ENCODE data around the gene POFUT2.

Gene POFUT2

DNA sequence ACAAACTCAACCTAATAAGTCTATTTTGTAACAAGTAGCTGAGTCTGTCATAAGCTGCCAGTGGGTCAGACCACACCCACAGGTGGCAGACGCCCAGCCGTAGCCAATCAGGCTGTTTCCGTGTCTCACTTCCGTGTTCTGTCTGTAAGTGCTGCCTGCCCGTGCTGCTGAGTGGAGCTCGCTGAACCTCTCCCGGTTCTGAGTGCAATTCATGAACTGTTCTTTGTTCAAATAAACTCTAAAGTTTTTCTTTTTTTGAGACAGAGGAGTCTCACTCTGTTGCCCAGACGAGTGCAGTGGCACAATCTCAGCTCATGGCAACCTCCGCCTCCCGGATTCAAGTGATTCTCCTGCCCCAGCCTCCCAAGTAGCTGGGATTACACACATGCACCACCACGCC lies 25.1 kb downstream of the POFUT2 start:
- no peak for DNase-seq (ENCODE audit: low spot score)

DNA sequence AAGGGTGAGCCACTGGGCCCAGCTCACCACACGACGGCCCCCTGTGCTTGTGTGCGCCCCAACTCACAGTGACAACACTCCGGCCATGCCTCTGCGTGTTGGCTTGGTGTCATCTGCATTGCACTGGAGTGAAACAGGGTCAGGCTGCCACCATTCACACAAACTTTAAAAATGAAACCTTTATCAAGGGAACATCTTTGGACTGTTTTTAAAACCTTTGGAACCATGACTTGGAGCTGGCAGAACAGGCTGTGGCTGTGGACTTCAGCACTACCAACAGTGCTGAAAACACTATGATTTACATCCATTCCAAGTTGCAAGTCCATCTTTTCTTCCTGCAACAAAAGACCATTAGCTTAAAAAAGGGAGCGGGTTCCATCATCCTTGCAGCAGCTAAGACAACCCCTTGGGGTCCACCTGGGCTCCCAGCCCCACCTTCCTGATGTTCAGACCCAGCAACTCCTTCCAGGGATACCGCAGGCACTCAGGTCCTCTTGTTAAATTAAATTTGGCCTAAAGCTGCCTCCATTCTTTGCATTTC lies 25.6 kb downstream of the POFUT2 start:
- no peak for DNase-seq (ENCODE audit: low spot score)

DNA sequence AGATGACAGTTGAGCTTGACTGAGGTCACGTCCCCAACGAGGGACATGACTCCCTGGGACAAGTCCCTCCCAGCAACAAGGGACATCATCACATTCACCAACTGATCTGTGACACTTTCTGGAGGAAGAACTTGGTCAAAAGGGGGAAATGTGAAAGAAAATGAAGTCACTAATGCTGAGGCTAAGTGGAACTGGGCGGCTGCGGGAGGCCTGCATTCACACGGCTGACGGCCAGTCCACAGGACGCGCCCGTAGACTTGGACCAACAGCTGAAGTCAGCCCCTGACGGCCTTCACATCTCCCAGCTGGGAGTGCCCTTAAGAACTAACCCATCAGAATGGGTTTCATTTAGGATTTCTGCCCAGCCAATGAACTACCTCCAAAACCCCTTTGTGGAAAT lies 26.6 kb downstream of the POFUT2 start:
- DNase-seq (ENCODE audit: low spot score): no peak

DNA sequence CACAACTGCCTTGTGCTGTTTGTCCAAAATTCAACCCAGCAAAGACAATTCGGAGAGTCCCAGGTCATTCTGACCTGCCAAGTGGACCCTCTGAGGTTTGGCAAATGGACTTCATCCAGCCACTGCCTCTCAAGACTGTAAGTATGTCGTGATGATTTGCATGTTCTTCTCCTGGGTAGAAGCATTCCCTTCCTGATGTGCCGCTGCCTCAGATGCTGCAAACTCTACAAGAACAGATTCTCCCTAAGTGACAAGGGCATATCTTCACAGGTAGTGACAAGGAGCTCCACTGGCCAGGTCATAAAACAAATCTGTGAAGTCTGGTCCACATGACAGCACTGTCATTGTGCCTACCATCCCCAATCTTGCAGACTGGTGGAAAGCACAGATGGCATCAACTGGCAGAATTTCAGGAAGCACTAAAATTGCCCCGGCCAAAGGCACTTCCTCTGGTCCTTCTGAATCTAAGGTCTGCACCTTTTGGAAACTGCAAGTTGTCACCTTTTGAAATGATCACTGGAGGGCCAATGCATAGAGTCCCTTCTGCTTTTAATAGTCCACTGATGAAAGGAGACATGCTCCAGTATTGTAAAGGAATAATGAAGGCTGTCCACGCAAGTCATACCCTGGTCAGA lies 27.4 kb downstream of the POFUT2 start:
- no peak for DNase-seq (ENCODE audit: low spot score)

DNA sequence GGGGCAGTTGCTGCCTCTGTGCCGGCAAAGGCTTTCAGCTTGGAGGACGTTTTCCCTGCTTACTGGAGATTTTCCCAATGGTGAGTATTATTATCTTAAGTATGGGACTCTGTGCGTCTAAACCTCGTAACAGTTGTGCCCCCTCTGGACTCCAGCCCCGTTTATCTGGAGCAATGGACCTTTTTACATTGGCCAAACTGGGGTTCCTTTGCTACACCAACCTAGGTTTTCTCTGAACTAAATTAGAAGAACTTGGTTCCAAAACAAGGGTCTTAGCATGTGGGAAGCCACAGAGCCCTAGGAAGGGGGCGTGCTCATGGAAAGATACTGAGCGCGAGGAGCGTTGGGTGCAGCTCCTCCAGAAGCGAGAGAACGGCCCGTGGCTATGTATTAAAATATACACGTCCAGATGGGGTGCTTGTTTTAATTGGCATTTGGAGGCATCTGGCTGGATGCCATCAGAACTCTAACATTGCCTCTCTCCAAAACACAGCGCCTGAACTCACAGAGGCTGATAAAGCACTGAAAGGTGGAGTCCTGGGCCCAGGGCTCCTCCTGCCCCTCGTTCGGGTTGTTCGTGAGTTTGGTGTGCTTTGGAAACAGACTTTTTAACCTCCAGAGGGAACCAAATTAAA lies 28.4 kb downstream of the POFUT2 start:
- DNase-seq (ENCODE audit: low spot score): no peak

DNA sequence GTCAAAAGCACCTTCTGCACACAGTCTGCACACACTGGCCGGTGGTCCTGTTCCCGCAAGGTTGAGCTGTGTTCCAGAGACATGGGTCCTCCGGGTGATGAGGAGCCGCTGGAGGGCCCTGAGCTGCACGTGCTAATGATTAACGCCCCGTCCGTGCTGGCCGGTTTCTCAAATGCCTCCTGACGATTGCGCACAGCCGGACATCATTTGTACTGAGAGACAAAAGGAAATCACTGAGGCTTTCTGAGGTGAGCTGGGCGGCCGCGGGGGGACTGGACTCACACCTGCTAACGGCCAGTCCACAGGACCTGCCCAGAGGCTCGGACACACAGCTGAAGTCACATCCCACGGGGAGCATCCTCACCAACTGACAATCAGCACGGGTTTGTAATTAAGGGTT lies 29.2 kb downstream of the POFUT2 start:
- DNase-seq (ENCODE audit: low spot score): no peak

DNA sequence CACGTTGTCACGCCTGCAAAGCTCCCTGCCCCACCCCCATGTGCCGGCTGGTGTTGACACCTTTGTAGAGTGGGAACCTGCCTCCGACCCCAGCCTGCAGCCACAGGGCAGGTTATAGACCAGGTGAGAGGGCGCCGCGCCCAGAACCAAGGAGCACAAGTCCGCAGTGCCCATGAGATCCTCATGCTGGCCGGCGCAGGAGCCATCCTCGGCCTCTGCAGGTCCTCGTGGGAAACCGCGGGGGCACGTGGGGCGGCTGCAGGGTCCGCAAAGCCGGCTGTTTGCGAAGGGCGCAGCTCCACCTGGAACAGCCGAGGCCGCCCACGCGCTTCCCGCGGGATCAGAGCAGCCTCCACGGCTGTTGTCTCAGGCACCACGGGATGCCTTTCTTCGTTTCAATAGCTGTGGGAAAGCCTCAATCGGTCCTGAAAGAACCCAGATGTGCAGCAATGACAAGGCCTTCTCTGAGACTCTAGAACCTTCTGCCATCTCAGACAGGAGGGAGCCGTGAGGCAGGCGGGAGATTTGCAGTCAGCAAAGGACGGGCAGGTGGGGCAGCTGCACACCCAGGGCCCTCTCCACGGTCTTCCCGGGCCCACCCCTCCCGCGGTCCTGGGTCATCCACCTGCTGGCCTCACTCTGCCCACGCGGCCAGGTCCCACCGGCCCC lies 29.9 kb downstream of the POFUT2 start:
- no peak for DNase-seq (ENCODE audit: low spot score)

DNA sequence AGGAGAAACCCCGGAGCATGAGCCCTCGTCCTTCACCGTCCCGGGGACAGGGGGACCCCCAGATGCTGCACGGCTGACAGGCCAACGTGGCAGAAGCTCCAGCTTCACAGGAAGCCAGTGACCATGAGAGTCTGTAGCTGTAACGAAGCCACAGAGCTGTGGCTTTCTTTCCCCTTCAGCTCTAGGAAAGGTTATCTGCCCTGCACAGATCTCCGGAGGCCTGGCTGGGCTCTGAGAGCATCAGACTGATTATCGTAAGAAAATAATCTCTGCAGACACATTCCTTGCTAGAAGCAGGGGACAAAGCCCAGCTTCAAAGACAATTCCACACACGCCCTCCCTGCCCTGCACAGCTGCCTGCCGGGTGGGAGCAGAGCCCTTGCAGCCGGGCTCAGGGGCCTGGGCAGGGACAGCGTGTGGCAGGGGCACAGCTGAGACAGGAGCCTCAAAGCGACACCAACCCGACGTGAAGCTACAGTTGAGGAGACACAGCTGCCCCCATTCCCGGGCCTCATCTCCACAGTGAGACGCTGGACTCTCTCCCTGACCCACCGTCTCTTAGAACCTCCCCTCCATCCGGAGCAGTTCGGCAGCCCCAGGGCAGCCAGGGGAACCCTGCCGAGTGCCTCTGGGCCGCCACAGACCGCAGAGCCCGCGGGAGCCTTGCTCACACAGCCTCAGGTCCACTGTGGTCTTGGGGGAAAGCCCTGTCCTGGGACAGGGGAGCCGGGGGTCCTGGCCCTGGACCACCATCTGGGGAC lies 30.6 kb downstream of the POFUT2 start:
- no peak for DNase-seq (ENCODE audit: low spot score)

DNA sequence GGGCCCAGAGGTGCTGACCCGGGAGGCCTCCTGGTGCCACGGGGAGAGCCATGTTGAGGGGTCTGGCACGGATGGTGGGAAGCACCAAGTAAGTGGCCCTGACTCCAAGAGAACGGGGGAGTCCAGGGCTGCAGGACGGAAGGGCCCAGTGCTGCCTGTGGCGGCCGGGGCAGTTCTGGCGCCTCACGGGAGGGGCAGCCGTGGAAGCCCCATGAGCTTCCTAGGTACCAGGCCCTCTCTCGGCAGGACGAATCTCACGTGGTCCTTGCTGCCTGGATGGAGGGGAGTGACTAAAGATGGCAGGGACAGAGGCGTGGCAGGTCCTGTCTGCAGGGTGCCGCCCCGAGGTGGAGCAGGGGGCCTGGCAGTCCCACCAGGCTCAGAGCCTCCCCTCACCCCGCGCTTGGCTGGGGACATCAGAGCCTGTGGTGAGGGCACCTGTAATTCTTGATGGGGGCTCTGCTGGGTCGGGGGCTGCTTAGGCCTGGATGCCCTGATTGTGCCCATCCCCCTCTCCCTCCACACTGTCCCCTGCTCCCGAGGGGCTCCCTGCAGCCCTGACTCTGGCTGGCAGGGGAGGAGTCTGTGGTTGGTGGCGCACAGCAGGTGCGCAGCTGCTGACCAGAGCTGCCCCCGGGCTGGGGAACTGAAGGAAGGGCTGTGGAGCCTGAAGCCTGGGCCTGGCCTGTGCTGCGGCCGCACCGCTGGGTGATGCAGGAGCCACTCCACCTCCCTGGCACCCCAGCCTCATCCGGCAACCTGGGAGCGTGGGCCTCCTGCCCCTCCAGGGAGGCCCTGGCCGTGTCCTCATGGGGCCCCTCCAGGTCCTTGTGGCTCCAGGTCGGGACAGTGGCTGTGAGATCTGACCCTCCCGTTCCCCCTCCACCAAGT lies 31.4 kb downstream of the POFUT2 start:
- DNase-seq (ENCODE audit: low spot score): no peak

DNA sequence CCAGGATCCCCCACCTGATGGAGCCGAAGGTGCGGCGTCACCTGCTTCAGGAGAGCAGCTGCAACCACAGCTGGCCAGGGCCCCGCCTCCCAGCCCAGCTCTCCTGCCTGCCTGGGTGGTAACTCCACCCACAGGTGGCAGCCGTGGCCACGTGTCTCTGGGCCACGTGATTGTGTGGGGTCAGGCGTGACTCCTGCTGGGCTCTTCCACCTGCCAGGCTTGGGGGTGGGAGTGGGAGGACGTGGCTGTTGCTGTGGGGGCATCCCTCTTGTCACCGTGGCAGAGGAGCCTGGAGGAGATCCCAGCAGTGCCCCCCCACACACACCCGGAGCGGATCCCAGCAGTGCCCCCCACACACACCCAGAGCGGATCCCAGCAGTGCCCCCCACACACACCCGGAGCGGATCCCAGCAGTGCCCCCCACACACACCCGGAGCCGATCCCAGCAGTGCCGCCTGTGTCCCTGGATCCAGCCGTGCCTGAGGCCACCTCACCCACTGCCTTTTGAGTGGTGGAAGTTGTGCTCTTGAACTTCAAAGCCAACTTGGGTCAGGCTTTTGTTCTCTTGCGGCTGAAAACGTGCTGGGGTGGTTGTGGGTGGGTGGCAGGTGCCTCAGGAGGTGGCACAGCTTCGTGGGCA lies 32.2 kb downstream of the POFUT2 start:
- DNase-seq (ENCODE audit: low spot score): no peak

DNA sequence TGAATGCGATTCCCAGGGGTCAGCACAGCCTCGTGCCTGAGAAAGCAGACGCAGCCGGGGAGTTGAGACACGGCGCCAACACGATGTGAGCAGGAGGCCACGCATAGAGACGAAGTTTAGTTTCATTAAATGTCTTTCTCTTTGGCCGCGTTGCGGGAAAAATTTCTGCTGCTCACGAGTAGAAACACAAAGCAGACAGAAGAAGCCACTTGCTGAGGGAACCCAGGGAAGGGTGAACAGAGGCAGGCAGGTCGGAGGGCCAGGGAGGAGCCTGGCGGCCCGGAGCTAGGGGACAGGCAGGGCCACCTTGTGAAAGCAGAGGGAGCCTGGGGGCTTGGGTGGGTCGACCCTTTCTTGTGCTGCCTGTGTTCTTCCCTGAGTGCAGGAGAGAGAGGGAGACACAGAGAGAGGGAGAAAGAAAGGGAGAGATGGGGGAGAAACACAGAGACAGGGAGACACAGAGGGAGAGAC lies 33.2 kb downstream of the POFUT2 start:
- DNase-seq (ENCODE audit: low spot score): no peak

DNA sequence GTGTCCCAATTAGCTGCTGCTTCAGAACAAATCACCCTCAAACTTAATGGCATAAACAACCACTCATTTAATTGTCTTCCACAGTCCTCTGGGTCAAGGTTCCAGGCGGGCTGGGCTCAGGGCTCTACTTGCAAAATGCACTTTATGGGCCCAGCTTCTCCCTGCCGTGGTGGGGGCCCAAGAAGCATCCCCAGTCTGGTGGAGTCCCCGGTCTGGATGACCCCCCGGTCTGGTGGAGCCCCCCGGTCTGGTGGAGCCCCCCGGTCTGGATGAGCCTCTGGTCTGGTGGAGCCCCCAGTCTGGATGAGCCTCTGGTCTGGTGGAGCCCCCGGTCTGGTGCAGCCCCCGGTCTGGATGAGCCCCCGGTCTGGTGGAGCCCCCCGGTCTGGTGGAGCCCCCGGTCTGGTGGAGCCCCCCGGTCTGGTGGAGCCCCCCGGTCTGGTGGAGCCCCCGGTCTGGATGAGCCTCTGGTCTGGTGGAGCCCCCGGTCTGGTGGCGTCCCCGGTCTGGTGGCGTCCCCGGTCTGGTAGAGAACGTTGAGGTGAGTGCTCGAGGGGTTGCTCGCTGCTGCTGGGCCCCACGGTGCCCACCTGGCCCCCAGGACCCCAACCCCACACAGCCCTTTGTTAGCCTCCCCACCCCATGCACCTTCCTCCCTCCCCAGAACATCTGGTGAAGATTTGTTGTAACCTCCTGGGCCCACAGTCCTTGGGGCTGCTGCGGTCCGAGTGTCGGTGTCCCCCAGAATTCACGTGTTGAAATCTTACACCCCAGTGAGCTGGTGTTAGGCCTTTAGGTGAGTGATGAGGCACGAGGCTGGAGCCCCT lies 33.8 kb downstream of the POFUT2 start:
- DNase-seq (ENCODE audit: low spot score): no peak

DNA sequence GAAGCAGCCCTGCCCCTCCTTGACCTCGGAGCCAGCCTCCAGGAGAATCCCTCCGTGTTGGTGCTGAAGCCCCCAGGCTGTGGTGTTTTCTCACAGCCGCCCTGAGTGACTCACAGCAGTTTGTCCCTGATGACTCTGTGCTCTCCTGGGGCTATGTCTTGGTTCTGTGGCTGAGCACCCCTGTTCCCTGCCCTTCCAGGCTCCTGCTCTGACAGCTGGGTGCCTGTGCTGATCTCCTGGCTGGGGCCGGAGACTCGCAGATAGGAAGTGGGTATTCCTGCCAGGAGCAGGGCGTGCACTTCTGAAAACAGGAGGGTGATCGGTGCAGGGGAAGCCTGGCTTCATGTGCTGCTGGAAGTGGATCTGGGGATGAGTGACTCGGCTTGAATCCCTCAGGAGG lies 34.5 kb downstream of the POFUT2 start:
- DNase-seq (ENCODE audit: low spot score): no peak

DNA sequence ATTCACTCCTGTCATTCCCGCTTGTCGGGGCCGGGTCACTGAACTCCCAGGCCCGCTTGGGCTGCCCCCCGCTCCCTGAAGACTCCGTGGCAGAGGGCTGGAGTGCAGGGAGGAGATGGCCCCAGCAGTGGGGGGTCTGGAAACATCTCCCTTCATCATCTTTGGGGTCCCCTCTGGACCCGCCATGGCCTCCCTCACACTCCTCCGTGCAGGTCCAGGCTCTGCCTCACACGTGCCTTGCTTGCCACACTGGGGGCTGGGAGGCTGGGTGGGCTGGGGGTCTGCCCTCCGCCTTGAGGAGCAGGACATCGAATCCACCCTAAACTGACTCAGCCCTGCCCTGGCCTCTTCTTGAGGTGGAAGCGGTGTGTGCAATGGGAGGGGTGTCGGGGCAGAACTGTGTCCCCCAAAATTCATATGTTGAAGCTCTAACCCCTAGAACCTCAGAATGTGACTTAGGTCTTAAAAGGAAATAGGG lies 35.2 kb downstream of the POFUT2 start:
- DNase-seq (ENCODE audit: low spot score): no peak

DNA sequence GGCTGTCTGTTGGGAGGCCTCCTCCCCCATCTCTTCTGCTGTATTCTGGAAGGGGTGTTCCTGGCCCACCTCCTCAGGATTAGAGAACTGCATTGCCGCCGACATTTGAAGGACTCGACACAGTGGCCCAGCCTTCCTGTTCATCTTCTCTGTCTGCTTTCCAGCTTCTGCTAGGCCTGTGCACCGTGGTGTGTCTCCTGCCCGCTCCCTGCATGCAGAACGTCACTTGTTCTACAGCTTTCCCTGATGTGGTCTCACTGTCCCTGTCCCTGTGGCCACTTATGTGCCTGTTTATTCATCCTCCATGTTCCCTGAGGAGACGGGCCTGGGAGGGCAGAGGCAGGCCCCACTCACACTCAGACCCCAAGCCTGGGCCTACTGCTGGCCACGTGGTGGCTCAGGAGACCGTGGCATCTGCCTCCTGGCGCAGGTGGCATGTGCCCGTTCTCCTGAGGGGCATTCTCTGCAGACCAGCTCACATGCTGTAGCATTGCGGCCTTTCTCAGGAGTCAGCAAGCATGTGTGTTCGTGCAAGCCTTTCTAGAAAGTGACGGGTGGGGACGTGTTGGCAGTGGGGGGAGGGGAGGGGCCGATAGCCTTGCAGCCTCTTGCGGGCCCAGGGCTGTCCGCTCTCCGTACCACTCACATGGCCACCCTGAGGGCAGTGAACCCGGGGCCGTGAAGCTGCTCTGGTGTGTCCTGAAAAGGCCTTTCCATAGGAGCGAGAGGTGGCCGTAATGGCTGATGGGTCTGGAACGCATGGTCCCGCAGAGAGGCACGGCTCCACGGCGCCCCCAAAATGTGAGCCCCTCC lies 35.9 kb downstream of the POFUT2 start:
- no peak for DNase-seq (ENCODE audit: low spot score)

DNA sequence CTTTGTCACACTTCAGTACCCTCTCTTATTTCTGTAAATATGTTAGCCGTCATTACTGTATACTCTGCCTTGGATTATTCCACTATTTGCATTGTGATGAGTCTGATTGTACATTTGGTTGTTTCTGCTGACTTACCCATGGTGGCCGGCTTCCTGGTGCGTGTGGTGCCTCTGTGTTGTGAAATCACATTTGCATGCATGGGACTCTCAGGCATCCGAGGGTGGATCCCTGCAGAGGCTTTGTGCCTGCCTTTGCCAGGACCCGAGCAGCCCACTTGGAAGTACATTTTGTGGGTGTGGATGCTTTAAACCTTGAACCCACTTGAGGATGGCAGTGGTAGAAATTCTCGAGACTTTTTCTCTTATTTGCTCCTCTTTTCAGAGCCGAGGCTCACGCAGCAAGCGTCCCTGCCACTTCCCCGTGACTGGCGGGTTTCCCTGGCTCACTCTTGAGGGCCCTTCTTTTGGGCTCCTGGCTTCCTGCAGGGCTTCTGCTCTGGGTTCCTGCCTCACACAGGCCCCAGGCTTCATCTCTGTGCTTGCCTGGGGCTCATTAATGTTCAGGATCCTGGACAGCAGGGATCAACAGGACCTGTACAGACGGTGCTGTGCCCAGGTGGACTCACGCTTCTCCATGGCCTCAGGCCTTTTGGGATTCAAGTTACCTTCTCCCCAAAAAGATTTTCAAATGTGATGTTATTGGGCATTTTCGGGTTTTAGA lies 36.6 kb downstream of the POFUT2 start:
- DNase-seq (ENCODE audit: low spot score): no peak

DNA sequence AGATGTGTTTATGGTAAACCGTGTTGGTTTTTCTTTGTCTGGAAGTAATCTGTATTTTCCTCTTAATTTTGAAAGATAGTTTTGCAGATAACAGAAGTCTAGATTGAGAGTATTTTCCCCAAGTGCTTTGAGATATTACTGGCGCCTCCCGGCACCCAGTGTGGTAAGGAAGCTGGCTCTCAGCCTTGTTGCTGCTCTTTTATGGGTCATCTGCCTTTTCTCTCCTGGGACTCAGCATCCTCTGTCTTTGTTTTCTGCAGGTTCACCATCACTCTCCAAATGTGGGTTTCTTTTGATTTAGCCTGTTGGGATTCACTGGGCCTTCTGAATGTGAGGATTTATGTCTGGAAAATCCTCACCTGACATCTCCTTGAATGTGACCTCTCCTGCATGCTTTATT lies 37.4 kb downstream of the POFUT2 start:
- DNase-seq (ENCODE audit: low spot score): no peak

DNA sequence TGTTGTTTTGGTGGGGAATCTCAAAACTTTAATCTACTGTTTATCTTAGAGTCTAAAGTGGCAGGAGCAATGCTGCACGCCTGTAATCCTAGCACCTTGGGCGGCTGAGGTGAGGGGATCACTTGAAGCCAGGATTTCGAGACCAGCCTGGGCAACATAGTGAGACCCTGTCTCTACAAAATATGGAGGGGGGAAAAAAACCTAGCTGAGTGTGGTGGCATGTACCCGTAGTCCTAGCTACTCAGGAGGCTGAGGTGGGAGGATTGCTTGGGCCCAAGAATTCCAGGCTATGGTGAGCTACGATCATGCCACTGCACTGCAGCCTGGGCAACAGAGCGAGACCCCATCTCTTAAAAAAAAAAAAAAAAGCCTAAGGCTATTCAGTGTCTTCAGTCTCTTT lies 38.1 kb downstream of the POFUT2 start:
- DNase-seq (ENCODE audit: low spot score): no peak
